Measurements from ENCODE around the gene ZDHHC1.

ZDHHC1 gene

DNA sequence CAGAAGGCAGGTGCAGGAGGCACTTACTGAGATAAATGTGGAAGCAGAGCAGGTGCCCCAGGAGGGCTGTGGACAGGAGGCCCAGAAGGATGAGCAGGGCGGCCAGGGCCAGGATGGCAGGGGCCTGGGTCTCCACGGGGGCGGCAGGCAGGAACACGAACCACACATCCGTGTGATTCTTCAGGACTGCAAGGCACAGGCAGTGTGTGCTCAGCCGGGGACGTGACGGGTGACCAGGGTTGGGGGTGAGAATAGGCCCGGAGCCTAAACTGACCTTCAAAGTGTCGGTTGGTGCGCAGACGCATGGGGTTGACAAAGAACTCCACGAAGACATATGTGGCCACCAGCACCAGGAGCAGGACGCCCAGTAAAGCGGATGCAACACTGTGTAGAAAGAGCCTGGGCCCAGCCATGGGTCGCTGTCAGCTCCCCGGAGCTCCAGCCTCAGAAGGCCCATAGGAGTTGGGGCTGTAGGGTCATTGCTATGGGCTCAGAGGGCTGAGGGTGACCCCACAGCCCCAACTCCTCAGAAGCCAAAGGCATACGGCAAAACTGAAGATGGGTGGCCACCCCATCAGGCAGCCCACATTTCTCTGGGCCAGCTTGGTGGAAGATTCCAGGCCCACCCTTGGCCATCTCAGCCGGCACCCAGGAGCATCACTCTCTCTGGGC, 17.6 kb downstream of the ZDHHC1 start:
- no peak overlapping the region for H3K4me3 ChIP-seq (replicated peaks; ENCODE audit: low read depth, low read length)
- DNase-seq (ENCODE audit: extremely low read depth, low read depth), result no peak
- TF ChIP-seq, protein P1, sequence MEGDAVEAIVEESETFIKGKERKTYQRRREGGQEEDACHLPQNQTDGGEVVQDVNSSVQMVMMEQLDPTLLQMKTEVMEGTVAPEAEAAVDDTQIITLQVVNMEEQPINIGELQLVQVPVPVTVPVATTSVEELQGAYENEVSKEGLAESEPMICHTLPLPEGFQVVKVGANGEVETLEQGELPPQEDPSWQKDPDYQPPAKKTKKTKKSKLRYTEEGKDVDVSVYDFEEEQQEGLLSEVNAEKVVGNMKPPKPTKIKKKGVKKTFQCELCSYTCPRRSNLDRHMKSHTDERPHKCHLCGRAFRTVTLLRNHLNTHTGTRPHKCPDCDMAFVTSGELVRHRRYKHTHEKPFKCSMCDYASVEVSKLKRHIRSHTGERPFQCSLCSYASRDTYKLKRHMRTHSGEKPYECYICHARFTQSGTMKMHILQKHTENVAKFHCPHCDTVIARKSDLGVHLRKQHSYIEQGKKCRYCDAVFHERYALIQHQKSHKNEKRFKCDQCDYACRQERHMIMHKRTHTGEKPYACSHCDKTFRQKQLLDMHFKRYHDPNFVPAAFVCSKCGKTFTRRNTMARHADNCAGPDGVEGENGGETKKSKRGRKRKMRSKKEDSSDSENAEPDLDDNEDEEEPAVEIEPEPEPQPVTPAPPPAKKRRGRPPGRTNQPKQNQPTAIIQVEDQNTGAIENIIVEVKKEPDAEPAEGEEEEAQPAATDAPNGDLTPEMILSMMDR (IDR thresholded peaks at IDR 0.05; ENCODE audit: low read depth, low read length, missing control alignments), result no peak

DNA sequence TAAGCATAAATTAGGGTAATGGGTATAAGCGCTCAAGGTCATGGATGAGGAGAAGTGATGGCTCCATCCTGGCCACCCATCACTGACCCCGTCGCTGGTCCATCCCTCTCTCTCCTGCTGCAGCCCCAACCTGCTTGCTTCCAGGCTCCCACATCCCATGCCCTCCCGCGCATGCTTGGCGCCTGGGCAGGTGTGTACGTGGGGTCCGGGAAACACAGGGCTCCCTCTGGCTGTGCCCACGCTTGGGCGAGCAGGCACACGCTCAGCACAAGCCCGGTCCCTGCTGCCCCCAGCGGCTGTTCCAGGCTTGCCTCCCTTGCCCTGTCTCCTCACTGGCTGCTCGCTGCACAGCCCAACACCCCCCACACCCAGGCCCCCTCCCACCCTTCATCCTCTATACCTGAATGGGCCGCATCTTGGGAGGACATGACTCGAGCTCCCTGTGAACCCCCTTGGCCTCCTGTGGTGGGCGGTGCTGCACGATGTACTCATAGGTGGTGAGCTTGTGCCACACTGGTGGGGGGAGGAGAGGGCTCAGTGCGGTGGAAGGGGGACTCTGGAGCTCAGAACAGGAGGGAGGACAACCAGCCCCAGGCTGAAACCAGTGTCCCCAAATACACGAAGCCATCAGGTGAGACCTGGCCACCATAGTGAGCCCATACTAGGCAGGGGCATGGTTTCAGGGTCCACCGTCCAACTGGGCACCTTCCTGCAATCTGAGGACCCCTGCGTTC, 18.3 kb downstream of the ZDHHC1 start:
- H3K4me3 ChIP-seq (replicated peaks; ENCODE audit: low read depth, low read length), result no peak overlapping the region
- no peak for DNase-seq (ENCODE audit: extremely low read depth, low read depth)
- TF ChIP-seq, protein P1 (IDR thresholded peaks at IDR 0.05; ENCODE audit: low read depth, low read length, missing control alignments), result no peak

DNA sequence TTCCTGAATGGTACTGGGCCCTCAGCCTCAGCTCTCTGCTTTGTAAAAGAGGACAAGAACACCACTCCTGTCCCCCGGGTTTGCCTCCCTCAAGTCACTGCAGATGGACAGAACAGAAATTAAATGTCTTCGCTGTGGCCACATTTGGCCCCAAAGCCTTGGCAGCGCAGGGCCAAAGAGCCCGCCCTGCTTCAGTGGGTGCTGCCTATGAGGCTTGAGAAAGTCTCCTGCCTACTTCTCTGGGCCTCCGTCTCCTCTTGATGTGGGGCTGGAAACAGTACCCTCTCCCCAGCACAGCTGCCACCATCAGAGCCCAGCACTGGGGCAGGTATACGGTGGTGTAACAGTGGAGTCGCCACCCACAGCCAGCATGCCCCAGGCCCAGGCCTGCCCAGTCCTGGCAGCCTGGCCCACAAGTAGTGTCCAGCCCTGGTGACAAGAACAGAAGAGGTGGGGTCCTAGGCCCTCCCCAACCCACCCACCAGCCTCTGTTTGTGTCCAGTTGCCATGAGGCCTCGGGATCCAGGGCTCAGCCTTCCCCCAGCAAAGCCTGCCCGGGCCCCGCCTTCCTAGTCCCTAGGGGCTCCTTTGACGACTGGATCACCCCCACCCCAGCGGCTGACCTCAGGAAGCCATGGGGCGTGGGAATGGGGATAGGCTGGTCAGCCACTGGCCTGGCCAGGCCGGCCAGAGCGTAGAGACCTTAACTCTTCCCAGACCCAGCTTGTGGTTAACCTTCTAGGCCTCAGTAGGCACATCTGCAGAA, 19.1 kb downstream of the ZDHHC1 start:
- no peak for DNase-seq (ENCODE audit: extremely low read depth, low read depth)
- TF ChIP-seq, protein P1 (IDR thresholded peaks at IDR 0.05; ENCODE audit: low read depth, low read length, missing control alignments), result no peak
- no peak overlapping the region for H3K4me3 ChIP-seq (replicated peaks; ENCODE audit: low read depth, low read length)

DNA sequence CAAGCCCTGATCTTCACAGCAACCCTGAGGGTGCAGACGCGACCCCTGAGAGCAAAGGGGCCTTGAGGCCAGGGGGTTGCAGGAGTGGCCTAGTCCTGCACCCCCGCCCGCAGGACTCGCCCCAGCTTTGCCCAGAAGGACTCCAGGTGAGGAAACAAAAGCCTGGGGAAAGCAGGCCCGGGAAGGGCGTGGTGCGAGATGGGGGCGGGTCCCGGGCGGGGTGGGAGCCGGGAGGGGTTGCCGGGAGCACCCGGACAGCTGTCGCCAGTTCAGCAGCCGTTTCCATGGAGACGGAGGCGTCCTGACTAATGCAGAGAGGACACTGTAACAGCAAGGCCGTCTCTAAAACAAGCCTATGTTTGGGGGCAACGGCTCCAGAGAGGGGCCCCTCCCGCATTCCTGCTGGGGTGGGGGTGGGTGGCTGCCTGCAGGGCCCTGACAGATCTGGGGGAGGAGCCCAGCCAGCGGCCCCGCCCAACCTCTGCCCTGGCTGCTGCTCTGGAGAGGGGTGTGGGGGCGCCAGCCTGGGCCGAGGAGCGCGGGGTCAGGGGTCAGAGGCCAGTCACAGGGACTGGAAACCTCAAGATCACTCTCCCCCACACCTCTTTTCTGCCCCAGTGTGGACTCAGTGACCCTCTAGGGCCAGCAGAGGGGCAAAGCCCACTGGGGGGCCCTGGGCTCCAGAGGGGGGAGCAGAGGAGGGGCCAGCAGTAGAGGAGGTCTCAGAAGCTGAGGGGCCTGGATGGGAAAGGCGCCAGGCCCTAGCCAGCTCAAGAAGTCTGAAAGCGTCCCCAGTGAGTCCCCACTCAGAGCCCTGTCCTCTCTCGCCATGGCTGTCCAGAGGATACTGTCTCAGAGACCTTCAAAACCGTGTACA, 19.9 kb downstream of the ZDHHC1 start:
- DNase-seq (ENCODE audit: extremely low read depth, low read depth), result peak; percentile 68
- TF ChIP-seq, protein P1 (IDR thresholded peaks at IDR 0.05; ENCODE audit: low read depth, low read length, missing control alignments), result no peak
- no peak overlapping the region for H3K4me3 ChIP-seq (replicated peaks; ENCODE audit: low read depth, low read length)

DNA sequence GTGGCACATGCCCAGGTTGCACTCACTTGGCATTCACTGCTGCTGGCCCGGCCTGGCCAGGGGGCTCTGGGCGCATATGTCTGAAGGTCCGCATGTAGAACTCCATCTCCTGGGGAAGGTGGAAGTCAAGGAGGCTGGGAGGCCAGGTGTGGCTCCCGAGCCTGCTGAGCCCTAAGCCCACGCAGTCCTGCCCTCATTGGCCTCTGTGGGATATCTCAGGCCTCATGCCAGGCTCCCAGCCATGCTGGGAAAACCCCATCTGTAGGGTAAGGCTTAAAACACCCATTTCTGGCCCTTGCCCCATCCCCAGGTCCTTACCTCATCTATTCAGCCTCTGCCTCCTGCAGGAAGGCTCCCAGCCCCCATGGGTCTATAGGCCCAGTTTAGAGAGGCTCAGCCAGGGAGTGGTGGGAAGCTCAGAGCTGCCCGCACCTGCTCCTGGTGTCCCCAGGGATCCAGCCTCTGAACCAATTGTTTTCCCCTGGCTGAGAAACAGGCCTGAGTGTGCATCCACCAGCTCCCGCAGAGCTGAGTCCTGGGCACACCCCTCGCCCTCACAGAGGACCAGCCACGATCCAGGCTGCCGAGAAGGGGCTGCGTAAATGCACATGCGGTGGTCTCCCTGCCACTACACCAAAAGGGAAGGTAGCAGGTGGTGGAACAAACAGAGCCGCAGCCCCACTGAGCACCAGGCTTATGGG, 20.7 kb downstream of the ZDHHC1 start:
- DNase-seq (ENCODE audit: extremely low read depth, low read depth), result no peak
- H3K4me3 ChIP-seq (replicated peaks; ENCODE audit: low read depth, low read length), result no peak overlapping the region
- TF ChIP-seq, protein P1 (IDR thresholded peaks at IDR 0.05; ENCODE audit: low read depth, low read length, missing control alignments), result no peak

DNA sequence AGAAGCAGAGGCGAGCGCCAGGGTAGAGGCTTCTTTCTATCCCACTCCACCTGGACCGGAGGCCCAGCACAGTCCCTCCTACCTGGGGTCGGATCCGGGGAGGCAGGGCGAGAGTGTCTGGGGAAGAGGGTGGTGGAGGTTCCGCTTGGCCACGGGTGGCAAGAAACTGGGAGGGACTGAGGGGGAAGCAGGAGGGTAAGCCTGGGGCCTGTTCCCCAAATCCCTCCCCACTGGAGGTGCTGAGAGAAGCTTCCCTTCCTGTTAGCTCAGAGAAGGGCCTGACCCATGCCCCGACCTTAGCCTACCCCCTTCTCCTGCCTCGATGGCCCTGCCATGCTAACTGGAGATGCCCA, 21.2 kb downstream of the ZDHHC1 start:
- TF ChIP-seq, protein P1 (IDR thresholded peaks at IDR 0.05; ENCODE audit: low read depth, low read length, missing control alignments), result no peak
- H3K4me3 ChIP-seq (replicated peaks; ENCODE audit: low read depth, low read length), result no peak overlapping the region
- DNase-seq (ENCODE audit: extremely low read depth, low read depth), result no peak

Measured in HFF-Myc (cell line).